Liver (tissue), 9 donors: ENCODE results near the gene PTPRS. TPM values are rescaled to one million over a fixed set of nuclear protein-coding genes. Genes with fewer than 3 reads are reported as not detected.
"Not testable (repeated sequence)": the region's sequence is repeated elsewhere in the genome, so short reads cannot be mapped to it uniquely, and the experiment has no call there.

Experiments used
- DNase-seq: peaks from one replicate; pipeline ENCODE4 v3.0.0-alpha.2; 2017; ENCODE audit warnings: low spot score
- H3K27ac ChIP-seq, 2 donors: one replicate each; pipeline ENCODE4 v1.7.0; 2013; ENCODE audit warnings: inconsistent platforms in 2 of 2, low read length in 2 of 2, control low read depth in 1 of 2, low read depth in 1 of 2, mild to moderate bottlenecking in 1 of 2
- H3K27me3 ChIP-seq, 4 donors: one replicate each; pipeline versions ENCODE4 v1.6.1 to v1.7.0; 2013; ENCODE audit warnings: low read length in 3 of 4, inconsistent platforms in 1 of 4, mild to moderate bottlenecking in 1 of 4, moderate library complexity in 1 of 4; ENCODE audit not compliant: control insufficient read depth in 4 of 4, insufficient read depth in 4 of 4
- H3K36me3 ChIP-seq, 4 donors: one replicate each; pipeline versions ENCODE4 v1.6.1 to v1.7.0; 2013; ENCODE audit warnings: low read length in 3 of 4, mild to moderate bottlenecking in 3 of 4, low read depth in 1 of 4, moderate library complexity in 1 of 4; ENCODE audit not compliant: control insufficient read depth in 4 of 4, insufficient read depth in 3 of 4
- H3K4me1 ChIP-seq, 4 donors: one replicate each; pipeline versions ENCODE4 v1.6.1 to v1.7.0; 2013; ENCODE audit warnings: low read length in 3 of 4, mild to moderate bottlenecking in 3 of 4, moderate library complexity in 1 of 4; ENCODE audit not compliant: control insufficient read depth in 4 of 4, insufficient read depth in 4 of 4
- H3K4me3 ChIP-seq, 3 donors: one replicate each; pipeline versions ENCODE4 v1.6.1 to v1.7.0; 2013; ENCODE audit warnings: low read length in 3 of 3, control low read depth in 1 of 3, low read depth in 1 of 3, mild to moderate bottlenecking in 1 of 3
- H3K9ac ChIP-seq, 2 donors: one replicate each; pipeline ENCODE4 v1.7.0; 2013; ENCODE audit warnings: low read length in 2 of 2, mild to moderate bottlenecking in 2 of 2, moderate library complexity in 2 of 2, control low read depth in 1 of 2, low read depth in 1 of 2
- H3K9me3 ChIP-seq, 4 donors: one replicate each; pipeline versions ENCODE4 v1.6.1 to v1.7.0; 2013; ENCODE audit warnings: low read length in 3 of 4; ENCODE audit not compliant: control insufficient read depth in 4 of 4
- EGR1 ChIP-seq, 2 donors: IDR thresholded peaks; 2 replicates each; pipeline ENCODE4 v1.6.1; 2016 to 2018; ENCODE audit warnings: antibody characterized with exemption in 2 of 2, low read depth in 2 of 2
- FOXA1 ChIP-seq: IDR thresholded peaks from 2 replicates; pipeline ENCODE4 v1.6.1; 2016; ENCODE audit warnings: antibody characterized with exemption
- FOXA2 ChIP-seq: IDR thresholded peaks from 2 replicates; pipeline ENCODE4 v1.6.1; 2016; ENCODE audit warnings: antibody characterized with exemption
- GABPA ChIP-seq, 2 donors: IDR thresholded peaks in 1 of 2; conservative IDR thresholded peaks in 1 of 2; 2 replicates each; pipeline ENCODE4 v1.6.1; 2016; ENCODE audit warnings: antibody characterized with exemption in 2 of 2, mild to moderate bottlenecking in 1 of 2, moderate library complexity in 1 of 2
- HNF4A ChIP-seq, 2 donors: conservative IDR thresholded peaks; 2 replicates each; pipeline ENCODE4 v1.6.1; 2016; ENCODE audit warnings: antibody characterized with exemption in 2 of 2, mild to moderate bottlenecking in 2 of 2
- HNF4G ChIP-seq: IDR thresholded peaks from 2 replicates; pipeline ENCODE4 v1.6.1; 2016; ENCODE audit warnings: antibody characterized with exemption
- JUND ChIP-seq, 2 donors: IDR thresholded peaks; 2 replicates each; pipeline ENCODE4 v1.6.1; 2016; ENCODE audit warnings: antibody characterized with exemption in 2 of 2
- NR2F2 ChIP-seq: IDR thresholded peaks from 2 replicates; pipeline ENCODE4 v1.6.1; 2016; ENCODE audit warnings: antibody characterized with exemption
- RXRA ChIP-seq, 2 donors: IDR thresholded peaks; 2 replicates each; pipeline ENCODE4 v1.6.1; 2017 to 2018; ENCODE audit warnings: antibody characterized with exemption in 2 of 2, mild to moderate bottlenecking in 1 of 2
- SP1 ChIP-seq: IDR thresholded peaks from 2 replicates; pipeline ENCODE4 v1.6.1; 2018; ENCODE audit warnings: antibody characterized with exemption, mild to moderate bottlenecking
- TAF1 ChIP-seq: conservative IDR thresholded peaks from 2 replicates; pipeline ENCODE4 v1.6.1; 2016; ENCODE audit warnings: antibody characterized with exemption, mild to moderate bottlenecking
- YY1 ChIP-seq: IDR thresholded peaks from 2 replicates; pipeline ENCODE4 v1.6.1; 2016; ENCODE audit warnings: antibody characterized with exemption, mild to moderate bottlenecking
- WGBS: extraction: QIAGEN DNeasy Blood & Tissue Kit; methylation state at CpG from one replicate; pipeline ENCODE4 v1.1.7; 2013; 5-methylcytosine and 5-hydroxymethylcytosine counted together
- polyA plus RNA-seq, 2 donors: library from polyadenylated mRNA; stranded (reverse) in 1 of 2; unstranded in 1 of 2; fragments of 200-250 nt in 1 of 2; fragments of >200 nt in 1 of 2; fragmentation: Nextera tagmentation in 1 of 2; extraction: Ambion mirVana in 1 of 2; gene quantifications; one replicate each; pipeline versions ENCODE4 v1.2.1 to v1.2.3, GENCODE V29; 2013 to 2015
- total RNA-seq, 2 donors: library from RNA; depleted of rRNA; stranded (reverse); fragments of >200 nt; gene quantifications; one replicate each; pipeline ENCODE4 v1.2.3, GENCODE V29; 2014
- TF ChIP-seq, protein P1 (sequence below): fragments of 150-350 bp; IDR thresholded peaks from 2 replicates; pipeline ENCODE4 v1.5.1; 2017; ENCODE audit warnings: improper control_type of control experiment, low read depth, low read length; ENCODE audit not compliant: missing input control
- TF ChIP-seq, protein P2 (sequence below): IDR thresholded peaks from 2 replicates; pipeline ENCODE4 v1.6.1; 2016; ENCODE audit warnings: antibody characterized with exemption
- TF ChIP-seq, protein P3 (sequence below): IDR thresholded peaks from 2 replicates; pipeline ENCODE4 v1.6.1; 2016; ENCODE audit warnings: antibody characterized with exemption, mild to moderate bottlenecking
- TF ChIP-seq, protein P4 (sequence below): IDR thresholded peaks from 2 replicates; pipeline ENCODE4 v1.6.1; 2016; ENCODE audit warnings: antibody characterized with exemption
- donor health status: healthy.
- donor health status: healthy.
- donor health status: healthy.
- donor health status: healthy.
- donor health status: healthy.

The PTPRS gene
- total and polyA plus RNA-seq, 4 donors: 1.3 to 49.7 (median 20.2) TPM

DNA sequence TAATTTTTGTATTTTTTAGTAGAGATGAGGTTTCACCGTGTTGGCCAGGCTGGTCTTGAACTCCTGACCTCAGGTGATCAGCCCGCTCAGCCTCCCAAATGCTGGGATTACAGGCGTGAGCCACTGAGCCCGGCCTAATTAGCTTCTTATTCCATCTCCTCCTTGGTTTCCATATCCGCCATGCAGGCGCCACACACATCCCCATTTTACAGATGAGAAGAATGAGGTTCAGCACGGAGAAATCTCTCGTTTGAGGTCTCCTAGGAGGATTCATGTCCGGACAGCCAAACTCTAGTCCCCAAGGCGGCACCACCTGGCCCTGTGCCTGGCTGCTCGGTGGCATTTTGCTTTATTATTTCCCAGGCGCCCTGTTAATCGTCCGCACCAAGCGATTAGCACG lies 46.2 kb upstream of the PTPRS start:
- H3K27me3 ChIP-seq: peaks cover 0 to 3% (median 1%) of the 10 kb centered on the region in 4 donors
- no peaks in the 10 kb centered on the region for H3K4me1 ChIP-seq
- TF ChIP-seq YY1 (no peak), JUND (IDR thresholded peaks at IDR 0.05) (no peak), FOXA1 (no peak), HNF4A (conservative IDR thresholded peaks at IDR 0.05) (no peak), TAF1 (no peak), FOXA2 (no peak), HNF4G (no peak), RXRA (IDR thresholded peaks at IDR 0.05) (no peak), EGR1 (IDR thresholded peaks at IDR 0.05; ENCODE audit: low read depth in 2 of 2) (no peak), GABPA (IDR thresholded peaks at IDR 0.05 in 1 of 2, conservative IDR thresholded peaks at IDR 0.05 in 1 of 2) (no peak)
- TF ChIP-seq, protein P1, sequence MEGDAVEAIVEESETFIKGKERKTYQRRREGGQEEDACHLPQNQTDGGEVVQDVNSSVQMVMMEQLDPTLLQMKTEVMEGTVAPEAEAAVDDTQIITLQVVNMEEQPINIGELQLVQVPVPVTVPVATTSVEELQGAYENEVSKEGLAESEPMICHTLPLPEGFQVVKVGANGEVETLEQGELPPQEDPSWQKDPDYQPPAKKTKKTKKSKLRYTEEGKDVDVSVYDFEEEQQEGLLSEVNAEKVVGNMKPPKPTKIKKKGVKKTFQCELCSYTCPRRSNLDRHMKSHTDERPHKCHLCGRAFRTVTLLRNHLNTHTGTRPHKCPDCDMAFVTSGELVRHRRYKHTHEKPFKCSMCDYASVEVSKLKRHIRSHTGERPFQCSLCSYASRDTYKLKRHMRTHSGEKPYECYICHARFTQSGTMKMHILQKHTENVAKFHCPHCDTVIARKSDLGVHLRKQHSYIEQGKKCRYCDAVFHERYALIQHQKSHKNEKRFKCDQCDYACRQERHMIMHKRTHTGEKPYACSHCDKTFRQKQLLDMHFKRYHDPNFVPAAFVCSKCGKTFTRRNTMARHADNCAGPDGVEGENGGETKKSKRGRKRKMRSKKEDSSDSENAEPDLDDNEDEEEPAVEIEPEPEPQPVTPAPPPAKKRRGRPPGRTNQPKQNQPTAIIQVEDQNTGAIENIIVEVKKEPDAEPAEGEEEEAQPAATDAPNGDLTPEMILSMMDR: no peak
- TF ChIP-seq, protein P2, sequence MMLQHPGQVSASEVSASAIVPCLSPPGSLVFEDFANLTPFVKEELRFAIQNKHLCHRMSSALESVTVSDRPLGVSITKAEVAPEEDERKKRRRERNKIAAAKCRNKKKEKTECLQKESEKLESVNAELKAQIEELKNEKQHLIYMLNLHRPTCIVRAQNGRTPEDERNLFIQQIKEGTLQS: no peak
- WGBS: 70% methylated on average over 16 of the region's 16 CpGs
- no peaks in the 10 kb centered on the region for H3K36me3 ChIP-seq
- no peak overlapping the region for H3K9ac ChIP-seq
- no peak for DNase-seq
- peaks cover 7 to 12% (median 9%) of the 10 kb centered on the region in 4 donors for H3K9me3 ChIP-seq
- H3K27ac ChIP-seq: no peak overlapping the region
- H3K4me3 ChIP-seq: no peak overlapping the region

DNA sequence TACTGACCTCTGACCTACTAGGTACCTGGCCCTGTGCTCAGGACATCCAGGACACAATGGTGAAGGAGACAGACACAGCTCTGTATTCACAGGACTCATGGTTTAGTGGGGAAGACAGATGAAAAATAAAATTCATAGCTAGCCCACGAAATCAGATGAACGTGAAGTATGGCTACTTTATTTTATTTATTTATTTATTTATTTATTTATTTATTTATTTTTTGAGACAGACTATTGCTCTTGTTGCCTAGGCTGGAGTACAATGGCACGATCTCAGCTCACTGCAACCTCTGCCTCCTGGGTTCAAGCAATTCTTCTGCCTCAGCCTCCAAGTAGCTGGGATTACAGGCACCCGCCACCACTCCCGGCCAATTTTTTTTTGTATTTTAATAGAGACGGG lies 40.6 kb upstream of the PTPRS start:
- not testable (repeated sequence) for H3K9ac ChIP-seq, H3K36me3 ChIP-seq, H3K27me3 ChIP-seq, H3K4me3 ChIP-seq, H3K4me1 ChIP-seq, DNase-seq, H3K27ac ChIP-seq
- H3K9me3 ChIP-seq: peaks cover 7 to 12% (median 9%) of the 10 kb centered on the region in 4 donors
- WGBS: 93% methylated on average over 6 of the region's 6 CpGs

DNA sequence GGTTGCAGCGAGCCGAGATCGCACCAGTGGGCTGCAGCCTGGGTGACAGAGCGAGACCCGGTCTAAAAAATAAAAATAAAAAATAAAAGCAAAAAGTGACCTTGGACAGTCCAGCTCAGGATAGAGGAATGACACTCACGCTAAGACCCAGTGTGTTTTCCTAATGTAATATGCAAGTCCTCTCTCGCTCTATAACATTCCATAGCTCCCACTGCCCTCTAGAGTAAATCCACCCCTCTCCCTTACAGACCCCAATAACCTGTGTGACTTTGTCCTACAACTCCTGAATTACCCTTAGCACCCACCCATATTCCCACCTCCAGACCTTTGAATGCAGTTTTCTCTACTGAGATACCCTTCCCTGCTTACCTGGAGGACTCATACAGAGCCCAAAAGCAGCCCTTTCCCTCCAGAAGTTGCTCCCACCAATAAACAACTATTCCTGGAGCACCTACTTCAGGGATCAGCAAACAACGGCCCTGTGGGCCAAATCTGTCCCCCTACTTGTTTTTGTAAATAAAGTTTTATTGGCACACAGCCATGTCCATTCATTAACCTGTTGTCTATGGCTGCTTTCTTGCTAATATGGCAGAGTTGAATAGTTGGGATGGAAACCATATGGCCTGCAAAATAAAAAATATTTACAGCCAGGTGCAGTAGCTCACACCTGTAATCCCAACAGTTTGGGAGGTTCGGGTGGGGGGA lies 39.8 kb upstream of the PTPRS start:
- Histone ChIP-seq H3K4me1 (no peaks in the 10 kb centered on the region), H3K9me3 (peaks cover 7 to 12% (median 9%) of the 10 kb centered on the region in 4 donors), H3K9ac (no peak overlapping the region), H3K27me3 (no peaks in the 10 kb centered on the region), H3K27ac (no peak overlapping the region), H3K36me3 (no peaks in the 10 kb centered on the region), H3K4me3 (no peak overlapping the region)
- no peak for DNase-seq
- 92% methylated on average over 9 of the region's 9 CpGs for WGBS
- TF ChIP-seq, protein P3, sequence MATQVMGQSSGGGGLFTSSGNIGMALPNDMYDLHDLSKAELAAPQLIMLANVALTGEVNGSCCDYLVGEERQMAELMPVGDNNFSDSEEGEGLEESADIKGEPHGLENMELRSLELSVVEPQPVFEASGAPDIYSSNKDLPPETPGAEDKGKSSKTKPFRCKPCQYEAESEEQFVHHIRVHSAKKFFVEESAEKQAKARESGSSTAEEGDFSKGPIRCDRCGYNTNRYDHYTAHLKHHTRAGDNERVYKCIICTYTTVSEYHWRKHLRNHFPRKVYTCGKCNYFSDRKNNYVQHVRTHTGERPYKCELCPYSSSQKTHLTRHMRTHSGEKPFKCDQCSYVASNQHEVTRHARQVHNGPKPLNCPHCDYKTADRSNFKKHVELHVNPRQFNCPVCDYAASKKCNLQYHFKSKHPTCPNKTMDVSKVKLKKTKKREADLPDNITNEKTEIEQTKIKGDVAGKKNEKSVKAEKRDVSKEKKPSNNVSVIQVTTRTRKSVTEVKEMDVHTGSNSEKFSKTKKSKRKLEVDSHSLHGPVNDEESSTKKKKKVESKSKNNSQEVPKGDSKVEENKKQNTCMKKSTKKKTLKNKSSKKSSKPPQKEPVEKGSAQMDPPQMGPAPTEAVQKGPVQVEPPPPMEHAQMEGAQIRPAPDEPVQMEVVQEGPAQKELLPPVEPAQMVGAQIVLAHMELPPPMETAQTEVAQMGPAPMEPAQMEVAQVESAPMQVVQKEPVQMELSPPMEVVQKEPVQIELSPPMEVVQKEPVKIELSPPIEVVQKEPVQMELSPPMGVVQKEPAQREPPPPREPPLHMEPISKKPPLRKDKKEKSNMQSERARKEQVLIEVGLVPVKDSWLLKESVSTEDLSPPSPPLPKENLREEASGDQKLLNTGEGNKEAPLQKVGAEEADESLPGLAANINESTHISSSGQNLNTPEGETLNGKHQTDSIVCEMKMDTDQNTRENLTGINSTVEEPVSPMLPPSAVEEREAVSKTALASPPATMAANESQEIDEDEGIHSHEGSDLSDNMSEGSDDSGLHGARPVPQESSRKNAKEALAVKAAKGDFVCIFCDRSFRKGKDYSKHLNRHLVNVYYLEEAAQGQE: no peak
- TF ChIP-seq, protein P4, sequence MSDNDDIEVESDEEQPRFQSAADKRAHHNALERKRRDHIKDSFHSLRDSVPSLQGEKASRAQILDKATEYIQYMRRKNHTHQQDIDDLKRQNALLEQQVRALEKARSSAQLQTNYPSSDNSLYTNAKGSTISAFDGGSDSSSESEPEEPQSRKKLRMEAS: no peak
- no peak for TF ChIP-seq FOXA2
- no peak for TF ChIP-seq SP1
- TF ChIP-seq, protein P1: no peak
- TF ChIP-seq, protein P2: no peak
- no peak for TF ChIP-seq NR2F2
- TF ChIP-seq RXRA (IDR thresholded peaks at IDR 0.05): no peak
- no peak for TF ChIP-seq GABPA (IDR thresholded peaks at IDR 0.05 in 1 of 2, conservative IDR thresholded peaks at IDR 0.05 in 1 of 2)
- no peak for TF ChIP-seq HNF4A (conservative IDR thresholded peaks at IDR 0.05)
